GM19328 (cell line): ENCODE measurements around the gene CDK15.
"Not testable (repeated sequence)": the region's sequence is repeated elsewhere in the genome, so short reads cannot be mapped to it uniquely, and the experiment has no call there.

Experiments
- ATAC-seq: cut with Tn5 transposase; IDR thresholded peaks from one replicate; pipeline ENCODE4 v1.9.1; 2021; ENCODE audit warnings: mild to moderate bottlenecking, moderate library complexity; ENCODE audit not compliant: unreplicated experiment

The CDK15 gene

GRCh38 chr2:201806442-201807170, at the start of gene CDK15:
CDK15 (plus strand) TSS chr2:201806537; CDS start chr2:201806665, 128 bp downstream.
- no peak for ATAC-seq

- no peak for ATAC-seq
These were observed 48.1 kb upstream of the CDK15 start for GRCh38 chr2:201758234-201758633.

- no peak for ATAC-seq
These were observed 47.5 kb upstream of the CDK15 start for GRCh38 chr2:201758873-201759272.

- ATAC-seq, result no peak
These were observed 46.8 kb upstream of the CDK15 start for GRCh38 chr2:201759567-201759966.

- ATAC-seq, result no peak
These were observed 45.2 kb upstream of the CDK15 start for GRCh38 chr2:201761101-201761500.

- ATAC-seq, result not testable (repeated sequence)
These were observed 41.9 kb upstream of the CDK15 start for GRCh38 chr2:201764469-201764868.

GRCh38 chr2:201765799-201766198, 40.5 kb upstream of the CDK15 start:
- no peak for ATAC-seq

- no peak for ATAC-seq
These were observed 37.4 kb upstream of the CDK15 start for GRCh38 chr2:201768918-201769317.

GRCh38 chr2:201769666-201770373, 36.5 kb upstream of the CDK15 start:
- no peak for ATAC-seq

- no peak for ATAC-seq
These were observed 32.3 kb upstream of the CDK15 start for GRCh38 chr2:201773990-201774389.

- ATAC-seq, result no peak
These were observed 31.8 kb upstream of the CDK15 start for GRCh38 chr2:201774546-201774945.

- no peak for ATAC-seq
These were observed 31.0 kb upstream of the CDK15 start for GRCh38 chr2:201775326-201775725.

- no peak for ATAC-seq
These were observed 29.3 kb upstream of the CDK15 start for GRCh38 chr2:201777043-201777442.

GRCh38 chr2:201777869-201778268, 28.5 kb upstream of the CDK15 start:
- no peak for ATAC-seq

GRCh38 chr2:201779901-201780673, 26.2 kb upstream of the CDK15 start:
- peak; percentile 1 for ATAC-seq

- peak; percentile 94 for ATAC-seq
These were observed 25.5 kb upstream of the CDK15 start, which contains the start of gene ALS2 for GRCh38 chr2:201780674-201781493. ALS2 (minus strand) TSS chr2:201780933; CDS start chr2:201768885, 12,048 bp downstream.

GRCh38 chr2:201781557-201782051, 24.7 kb upstream of the CDK15 start:
- ATAC-seq, result no peak

- no peak for ATAC-seq
These were observed 21.8 kb upstream of the CDK15 start for GRCh38 chr2:201784563-201784962.

GRCh38 chr2:201785135-201785534, 21.2 kb upstream of the CDK15 start:
- ATAC-seq, result no peak

GRCh38 chr2:201786471-201786870, 19.9 kb upstream of the CDK15 start:
- ATAC-seq, result no peak
